Ishikawa (cell line): ENCODE data around the gene SPECC1.

ENCODE experiments used
- CEBPB ChIP-seq: IDR thresholded peaks from 2 replicates; pipeline ENCODE4 v1.6.1; 2012
- CREB1 ChIP-seq: IDR thresholded peaks from 2 replicates; pipeline ENCODE4 v1.6.1; 2012; ENCODE audit warnings: low read depth
- EGR1 ChIP-seq: IDR thresholded peaks from 2 replicates; pipeline ENCODE4 v1.6.1; 2012
- EP300 ChIP-seq: IDR thresholded peaks from 2 replicates; pipeline ENCODE4 v1.6.1; 2012; ENCODE audit warnings: borderline replicate concordance
- FOXM1 ChIP-seq: IDR thresholded peaks from 2 replicates; pipeline ENCODE4 v1.6.1; 2012; ENCODE audit warnings: low read depth, borderline replicate concordance
- MAX ChIP-seq: IDR thresholded peaks from 2 replicates; pipeline ENCODE4 v1.6.1; 2012
- NFIC ChIP-seq: IDR thresholded peaks from 2 replicates; pipeline ENCODE4 v1.6.1; 2012
- RAD21 ChIP-seq: IDR thresholded peaks from 2 replicates; pipeline ENCODE4 v1.6.1; 2012; ENCODE audit warnings: low read depth
- TAF1 ChIP-seq: IDR thresholded peaks from 2 replicates; pipeline ENCODE4 v1.6.1; 2012; ENCODE audit warnings: low read depth, mild to moderate bottlenecking
- TCF12 ChIP-seq: IDR thresholded peaks from 2 replicates; pipeline ENCODE4 v1.6.1; 2012; ENCODE audit warnings: low read depth
- TEAD4 ChIP-seq: IDR thresholded peaks from 2 replicates; pipeline ENCODE4 v1.6.1; 2012
- YY1 ChIP-seq: IDR thresholded peaks from 2 replicates; pipeline ENCODE4 v1.6.1; 2012; ENCODE audit warnings: low read depth
- ZBTB7A ChIP-seq: IDR thresholded peaks from 2 replicates; pipeline ENCODE4 v1.6.1; 2012; ENCODE audit warnings: low read depth
- TF ChIP-seq, protein P1 (sequence below): IDR thresholded peaks from 2 replicates; pipeline ENCODE4 v1.6.1; 2012
- TF ChIP-seq, protein P2 (sequence below): IDR thresholded peaks from 2 replicates; pipeline ENCODE4 v1.6.1; 2012; ENCODE audit warnings: low read depth, mild to moderate bottlenecking

The SPECC1 gene

GRCh38 chr17:20206068-20206467, 196.9 kb downstream of the SPECC1 start:
- TF ChIP-seq FOXM1 (no peak), CEBPB (no peak), RAD21 (no peak), NFIC (no peak), TCF12 (no peak), EGR1 (no peak), CREB1 (no peak), TEAD4 (no peak), YY1 (no peak)
- TF ChIP-seq, protein P1, sequence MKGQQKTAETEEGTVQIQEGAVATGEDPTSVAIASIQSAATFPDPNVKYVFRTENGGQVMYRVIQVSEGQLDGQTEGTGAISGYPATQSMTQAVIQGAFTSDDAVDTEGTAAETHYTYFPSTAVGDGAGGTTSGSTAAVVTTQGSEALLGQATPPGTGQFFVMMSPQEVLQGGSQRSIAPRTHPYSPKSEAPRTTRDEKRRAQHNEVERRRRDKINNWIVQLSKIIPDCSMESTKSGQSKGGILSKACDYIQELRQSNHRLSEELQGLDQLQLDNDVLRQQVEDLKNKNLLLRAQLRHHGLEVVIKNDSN: no peak
- TF ChIP-seq, protein P2, sequence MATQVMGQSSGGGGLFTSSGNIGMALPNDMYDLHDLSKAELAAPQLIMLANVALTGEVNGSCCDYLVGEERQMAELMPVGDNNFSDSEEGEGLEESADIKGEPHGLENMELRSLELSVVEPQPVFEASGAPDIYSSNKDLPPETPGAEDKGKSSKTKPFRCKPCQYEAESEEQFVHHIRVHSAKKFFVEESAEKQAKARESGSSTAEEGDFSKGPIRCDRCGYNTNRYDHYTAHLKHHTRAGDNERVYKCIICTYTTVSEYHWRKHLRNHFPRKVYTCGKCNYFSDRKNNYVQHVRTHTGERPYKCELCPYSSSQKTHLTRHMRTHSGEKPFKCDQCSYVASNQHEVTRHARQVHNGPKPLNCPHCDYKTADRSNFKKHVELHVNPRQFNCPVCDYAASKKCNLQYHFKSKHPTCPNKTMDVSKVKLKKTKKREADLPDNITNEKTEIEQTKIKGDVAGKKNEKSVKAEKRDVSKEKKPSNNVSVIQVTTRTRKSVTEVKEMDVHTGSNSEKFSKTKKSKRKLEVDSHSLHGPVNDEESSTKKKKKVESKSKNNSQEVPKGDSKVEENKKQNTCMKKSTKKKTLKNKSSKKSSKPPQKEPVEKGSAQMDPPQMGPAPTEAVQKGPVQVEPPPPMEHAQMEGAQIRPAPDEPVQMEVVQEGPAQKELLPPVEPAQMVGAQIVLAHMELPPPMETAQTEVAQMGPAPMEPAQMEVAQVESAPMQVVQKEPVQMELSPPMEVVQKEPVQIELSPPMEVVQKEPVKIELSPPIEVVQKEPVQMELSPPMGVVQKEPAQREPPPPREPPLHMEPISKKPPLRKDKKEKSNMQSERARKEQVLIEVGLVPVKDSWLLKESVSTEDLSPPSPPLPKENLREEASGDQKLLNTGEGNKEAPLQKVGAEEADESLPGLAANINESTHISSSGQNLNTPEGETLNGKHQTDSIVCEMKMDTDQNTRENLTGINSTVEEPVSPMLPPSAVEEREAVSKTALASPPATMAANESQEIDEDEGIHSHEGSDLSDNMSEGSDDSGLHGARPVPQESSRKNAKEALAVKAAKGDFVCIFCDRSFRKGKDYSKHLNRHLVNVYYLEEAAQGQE: no peak

GRCh38 chr17:20206591-20206990, 197.4 kb downstream of the SPECC1 start:
- no peak for TF ChIP-seq ZBTB7A
- TF ChIP-seq FOXM1: no peak
- TF ChIP-seq CEBPB: no peak
- no peak for TF ChIP-seq NFIC
- no peak for TF ChIP-seq MAX
- no peak for TF ChIP-seq TCF12
- no peak for TF ChIP-seq EP300
- no peak for TF ChIP-seq RAD21
- TF ChIP-seq TEAD4: no peak

GRCh38 chr17:20207262-20207985, 198.3 kb downstream of the SPECC1 start:
- TF ChIP-seq CEBPB (no peak), TEAD4 (no peak), RAD21 (no peak), ZBTB7A (no peak), MAX (no peak), NFIC (no peak), TAF1 (no peak), YY1 (no peak), TCF12 (no peak), FOXM1 (no peak), EP300 (no peak), EGR1 (no peak), CREB1 (no peak)
- TF ChIP-seq, protein P1: no peak
- TF ChIP-seq, protein P2: no peak

DNA sequence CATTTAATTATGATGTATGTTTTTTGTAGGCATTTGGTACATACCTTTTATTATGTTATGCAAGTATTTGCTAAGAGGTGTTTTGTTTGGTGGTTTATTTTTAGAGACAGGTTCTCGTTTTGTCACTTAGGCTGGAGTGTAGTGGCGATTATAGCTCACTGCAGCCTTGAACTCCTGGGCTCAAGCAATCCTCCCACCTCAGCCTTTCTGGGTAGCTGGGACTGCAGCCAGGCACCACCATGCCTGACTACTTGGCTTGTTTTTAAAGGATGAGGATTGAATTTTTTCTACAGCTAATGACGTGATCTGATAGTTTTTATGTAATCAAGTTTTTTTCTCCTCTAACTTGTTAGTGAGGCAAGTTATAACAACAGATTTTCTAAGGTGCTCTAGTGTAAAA, 199.6 kb downstream of the SPECC1 start:
- TF ChIP-seq NFIC: no peak
- no peak for TF ChIP-seq RAD21
- no peak for TF ChIP-seq TAF1
- TF ChIP-seq TCF12: no peak
- TF ChIP-seq YY1: no peak
- TF ChIP-seq, protein P2: no peak
- no peak for TF ChIP-seq CEBPB
- TF ChIP-seq ZBTB7A: no peak
- TF ChIP-seq EGR1: no peak
- TF ChIP-seq, protein P1: no peak
- no peak for TF ChIP-seq TEAD4
- no peak for TF ChIP-seq EP300
